Urinary bladder (tissue), 4 donors: Measurements from ENCODE around the gene THAP7. TPM values are rescaled to one million over a fixed set of nuclear protein-coding genes. Genes with fewer than 3 reads are reported as not detected.
"Not testable (repeated sequence)": the region's sequence is repeated elsewhere in the genome, so short reads cannot be mapped to it uniquely, and the experiment has no call there.

Experiments used
- DNase-seq: peaks from one replicate; pipeline ENCODE4 v3.0.0-alpha.2; 2015; ENCODE audit errors: extremely low spot score
- H3K27ac ChIP-seq: one replicate; pipeline ENCODE4 v1.5.1; 2013; ENCODE audit warnings: low read depth, mild to moderate bottlenecking, moderate library complexity
- H3K36me3 ChIP-seq: one replicate; pipeline ENCODE4 v1.6.1; 2013; ENCODE audit warnings: mild to moderate bottlenecking, moderate library complexity; ENCODE audit not compliant: insufficient read depth
- H3K4me1 ChIP-seq: one replicate; pipeline ENCODE4 v1.6.1; 2013; ENCODE audit warnings: mild to moderate bottlenecking, moderate library complexity; ENCODE audit not compliant: insufficient read depth
- H3K4me3 ChIP-seq: one replicate; pipeline ENCODE4 v1.5.1; 2013; ENCODE audit warnings: low read depth, low read length
- WGBS: extraction: QIAGEN DNeasy Blood & Tissue Kit; methylation state at CpG from one replicate; pipeline ENCODE4 v1.1.7; 2013; 5-methylcytosine and 5-hydroxymethylcytosine counted together
- polyA plus RNA-seq: library from polyadenylated mRNA; stranded (reverse); fragments of 200-250 nt; gene quantifications from one replicate; pipeline ENCODE4 v1.2.3, GENCODE V29; 2013
- total RNA-seq: library from RNA; depleted of rRNA; stranded (reverse); fragments of >200 nt; gene quantifications from one replicate; pipeline ENCODE4 v1.2.3, GENCODE V29; 2014
- donor health status: healthy with polysubstance abuse.
- donor health status: healthy.

The THAP7 gene
- total RNA-seq (17.3 TPM), polyA plus RNA-seq (55.0 TPM)

GRCh38 chr22:21001601-21002325 is at the start of gene THAP7:
Gene THAP7, minus strand, starts transcription at chr22:21002118. Its CDS starts 207 bp downstream, at chr22:21001911.
- H3K4me3 ChIP-seq, result peak within 1 kb of the TSS; percentile 75
- H3K36me3 ChIP-seq, result no peaks in the 10 kb centered on the region
- WGBS, result under 1% methylated on average over 83 of the region's 83 CpGs
- H3K27ac ChIP-seq, result peak within 1 kb of the TSS; percentile 99
- H3K4me1 ChIP-seq, result peaks cover 2% of the 10 kb centered on the region
- peak; percentile 87 for DNase-seq

- H3K36me3 ChIP-seq, result no peaks in the 10 kb centered on the region
- no peak overlapping the region for H3K27ac ChIP-seq
- 78% methylated on average over 9 of the region's 9 CpGs for WGBS
- DNase-seq, result no peak
- H3K4me1 ChIP-seq, result no peaks in the 10 kb centered on the region
- H3K4me3 ChIP-seq, result no peak overlapping the region
Observed at GRCh38 chr22:21051145-21051830, 49.4 kb upstream of the THAP7 start.

GRCh38 chr22:21048965-21049364 is 47.0 kb upstream of the THAP7 start:
- not testable (repeated sequence) for H3K27ac ChIP-seq, DNase-seq, H3K36me3 ChIP-seq, H3K4me1 ChIP-seq, H3K4me3 ChIP-seq
- 92% methylated on average over 8 of the region's 12 CpGs for WGBS

GRCh38 chr22:21048448-21048847 is 46.5 kb upstream of the THAP7 start:
- not testable (repeated sequence) for H3K4me3 ChIP-seq, DNase-seq, H3K36me3 ChIP-seq, H3K4me1 ChIP-seq, H3K27ac ChIP-seq
- 72% methylated on average over 5 of the region's 5 CpGs for WGBS

GRCh38 chr22:21047730-21048129 is 45.8 kb upstream of the THAP7 start:
- Histone ChIP-seq H3K27ac (no peak overlapping the region), H3K36me3 (no peaks in the 10 kb centered on the region), H3K4me1 (no peaks in the 10 kb centered on the region), H3K4me3 (no peak overlapping the region)
- WGBS, result 87% methylated on average over 7 of the region's 7 CpGs
- DNase-seq, result no peak

GRCh38 chr22:21047035-21047661 is 45.2 kb upstream of the THAP7 start:
- 90% methylated on average over 14 of the region's 14 CpGs for WGBS
- H3K4me3 ChIP-seq, result no peak overlapping the region

GRCh38 chr22:21045585-21046294 is 43.8 kb upstream of the THAP7 start, which contains the start of gene LRRC74B:
Gene LRRC74B, plus strand, starts transcription at chr22:21045946. Its CDS starts 41 bp downstream, at chr22:21045987.
- no peaks in the 10 kb centered on the region for H3K4me1 ChIP-seq
- H3K27ac ChIP-seq, result no peak within 1 kb of the TSS
- H3K4me3 ChIP-seq, result peak within 1 kb of the TSS; percentile 36
- 4% methylated on average over 47 of the region's 47 CpGs for WGBS
- DNase-seq, result peak; percentile 66
- H3K36me3 ChIP-seq, result no peaks in the 10 kb centered on the region

More at GRCh38 chr22:21047035-21047661, 45.2 kb upstream of the THAP7 start:
- no peak overlapping the region for H3K27ac ChIP-seq
- no peaks in the 10 kb centered on the region for H3K4me1 ChIP-seq
- no peak for DNase-seq
- H3K36me3 ChIP-seq, result no peaks in the 10 kb centered on the region

- Histone ChIP-seq H3K27ac (no peak overlapping the region), H3K4me3 (no peak overlapping the region), H3K36me3 (no peaks in the 10 kb centered on the region), H3K4me1 (no peaks in the 10 kb centered on the region)
- no peak for DNase-seq
- WGBS, result 16% methylated on average over 15 of the region's 15 CpGs
Observed at GRCh38 chr22:21044931-21045584, 43.1 kb upstream of the THAP7 start.

GRCh38 chr22:21043860-21044535 is 42.1 kb upstream of the THAP7 start:
- no peaks in the 10 kb centered on the region for H3K4me1 ChIP-seq
- no peak overlapping the region for H3K27ac ChIP-seq
- no peaks in the 10 kb centered on the region for H3K36me3 ChIP-seq
- H3K4me3 ChIP-seq, result no peak overlapping the region
- 87% methylated on average over 15 of the region's 15 CpGs for WGBS
- DNase-seq, result no peak

- no peak for DNase-seq
- Histone ChIP-seq H3K4me1 (no peaks in the 10 kb centered on the region), H3K36me3 (no peaks in the 10 kb centered on the region), H3K27ac (no peak overlapping the region), H3K4me3 (no peak overlapping the region)
- WGBS, result 85% methylated on average over 6 of the region's 6 CpGs
Observed at GRCh38 chr22:21042978-21043859, 41.3 kb upstream of the THAP7 start.

- H3K4me1 ChIP-seq, result no peaks in the 10 kb centered on the region
- H3K27ac ChIP-seq, result no peak overlapping the region
- 75% methylated on average over 4 of the region's 4 CpGs for WGBS
- no peaks in the 10 kb centered on the region for H3K36me3 ChIP-seq
- DNase-seq, result no peak
- no peak overlapping the region for H3K4me3 ChIP-seq
Observed at GRCh38 chr22:21041937-21042336, 40.0 kb upstream of the THAP7 start.

- not testable (repeated sequence) for H3K27ac ChIP-seq
- 91% methylated on average over 5 of the region's 5 CpGs for WGBS
Observed at GRCh38 chr22:21039158-21039557, 37.2 kb upstream of the THAP7 start.

More at GRCh38 chr22:21039158-21039557, 37.2 kb upstream of the THAP7 start:
- not testable (repeated sequence) for H3K36me3 ChIP-seq, DNase-seq, H3K4me3 ChIP-seq, H3K4me1 ChIP-seq
